C4-2B (cell line): ENCODE data around the gene NDUFB3.

Source experiments
- H3K27ac ChIP-seq: fragments of 450-650 bp; 2 replicates; pipeline ENCODE4 v1.5.1; 2017
- ZFX ChIP-seq: fragments of 450-650 bp; IDR thresholded peaks from 2 replicates; pipeline ENCODE4 v1.6.1; 2017
- TF ChIP-seq, protein P1 (sequence below): fragments of 450-650 bp; conservative IDR thresholded peaks from 2 replicates; pipeline ENCODE4 v1.5.1; 2017; ENCODE audit warnings: mild to moderate bottlenecking

Gene NDUFB3

DNA sequence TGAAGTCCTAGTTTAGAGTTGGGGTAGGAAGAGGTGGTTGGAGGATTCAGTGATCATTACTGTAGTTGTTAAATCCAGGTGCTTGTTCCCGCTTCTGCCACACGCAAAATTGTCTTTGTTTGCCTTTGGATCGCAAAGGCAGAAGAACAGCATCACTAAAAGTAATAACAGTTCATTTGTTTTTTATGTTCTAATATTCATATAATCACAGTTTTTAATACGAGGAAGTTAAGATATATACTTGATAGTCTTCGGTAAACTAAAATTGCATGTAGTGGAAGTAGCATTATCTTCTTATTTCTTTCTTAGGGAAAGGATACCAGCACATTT is 365 bp downstream of the NDUFB3 start:
- H3K27ac ChIP-seq = peak overlapping the region; percentile 88

DNA sequence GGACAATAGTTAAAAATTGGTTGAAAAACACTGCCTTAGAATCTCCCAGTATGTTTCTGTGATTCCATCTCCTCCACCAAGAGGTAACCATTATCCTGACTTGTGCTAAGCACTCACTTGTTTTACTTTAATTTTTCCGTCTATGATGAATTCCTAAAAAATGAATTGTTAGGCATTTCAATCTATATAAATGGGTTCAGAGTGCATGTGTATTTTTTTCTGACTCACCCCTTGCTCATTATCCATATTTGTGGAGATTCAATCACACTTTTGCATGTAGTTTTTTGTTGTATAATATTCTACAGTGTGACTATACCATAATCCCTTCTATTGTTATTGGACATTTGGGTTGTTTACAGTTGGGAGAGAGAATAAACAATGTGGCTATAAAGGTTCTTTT is 1.3 kb downstream of the NDUFB3 start:
- TF ChIP-seq, protein P1, sequence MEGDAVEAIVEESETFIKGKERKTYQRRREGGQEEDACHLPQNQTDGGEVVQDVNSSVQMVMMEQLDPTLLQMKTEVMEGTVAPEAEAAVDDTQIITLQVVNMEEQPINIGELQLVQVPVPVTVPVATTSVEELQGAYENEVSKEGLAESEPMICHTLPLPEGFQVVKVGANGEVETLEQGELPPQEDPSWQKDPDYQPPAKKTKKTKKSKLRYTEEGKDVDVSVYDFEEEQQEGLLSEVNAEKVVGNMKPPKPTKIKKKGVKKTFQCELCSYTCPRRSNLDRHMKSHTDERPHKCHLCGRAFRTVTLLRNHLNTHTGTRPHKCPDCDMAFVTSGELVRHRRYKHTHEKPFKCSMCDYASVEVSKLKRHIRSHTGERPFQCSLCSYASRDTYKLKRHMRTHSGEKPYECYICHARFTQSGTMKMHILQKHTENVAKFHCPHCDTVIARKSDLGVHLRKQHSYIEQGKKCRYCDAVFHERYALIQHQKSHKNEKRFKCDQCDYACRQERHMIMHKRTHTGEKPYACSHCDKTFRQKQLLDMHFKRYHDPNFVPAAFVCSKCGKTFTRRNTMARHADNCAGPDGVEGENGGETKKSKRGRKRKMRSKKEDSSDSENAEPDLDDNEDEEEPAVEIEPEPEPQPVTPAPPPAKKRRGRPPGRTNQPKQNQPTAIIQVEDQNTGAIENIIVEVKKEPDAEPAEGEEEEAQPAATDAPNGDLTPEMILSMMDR = no peak
- no peak for TF ChIP-seq ZFX

More for the DNA sequence above, 365 bp downstream of the NDUFB3 start:
- TF ChIP-seq, protein P1 = no peak
- no peak for TF ChIP-seq ZFX

DNA sequence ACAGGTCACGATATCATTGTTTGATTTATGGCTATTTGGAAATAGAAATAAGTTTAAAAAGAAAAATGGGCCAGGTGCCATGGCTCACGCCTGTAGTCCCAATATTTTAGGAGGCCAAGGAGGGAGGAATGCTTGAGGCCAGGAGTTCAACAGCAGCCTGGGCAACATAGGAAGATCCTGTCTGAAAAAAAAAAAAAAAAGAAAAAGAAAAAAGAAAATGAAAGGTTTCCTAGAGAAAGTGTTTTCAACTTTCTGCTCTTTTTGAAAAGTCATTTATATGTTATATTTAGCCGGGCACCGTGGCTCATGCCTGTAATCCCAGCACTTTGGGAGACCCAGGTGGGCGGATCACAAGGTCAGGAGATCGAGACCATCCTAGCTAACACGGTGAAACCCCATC is 3.2 kb downstream of the NDUFB3 start:
- TF ChIP-seq, protein P1 = no peak
- TF ChIP-seq ZFX = no peak
- H3K27ac ChIP-seq = no peak overlapping the region

More for the DNA sequence above, 1.3 kb downstream of the NDUFB3 start:
- no peak overlapping the region for H3K27ac ChIP-seq

DNA sequence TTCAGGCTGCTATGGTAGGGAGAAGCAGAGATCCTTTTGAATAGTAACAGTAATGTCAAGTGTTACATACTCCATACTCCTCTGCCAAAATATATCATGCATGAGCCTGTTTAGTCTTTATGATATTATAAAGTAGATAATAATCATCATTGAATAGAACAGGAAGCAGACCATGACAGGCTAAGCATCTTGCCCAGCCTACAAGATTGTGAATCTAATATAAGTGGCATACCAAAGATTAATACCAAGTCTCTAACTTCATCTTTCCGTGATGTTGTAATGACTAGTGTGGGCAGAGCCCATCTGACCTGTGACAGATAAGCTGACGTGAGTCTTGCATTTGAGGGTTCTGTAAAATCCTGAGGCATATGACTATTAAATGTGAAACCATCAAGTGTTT is 13.1 kb downstream of the NDUFB3 start:
- no peak for TF ChIP-seq ZFX
- TF ChIP-seq, protein P1 = no peak

DNA sequence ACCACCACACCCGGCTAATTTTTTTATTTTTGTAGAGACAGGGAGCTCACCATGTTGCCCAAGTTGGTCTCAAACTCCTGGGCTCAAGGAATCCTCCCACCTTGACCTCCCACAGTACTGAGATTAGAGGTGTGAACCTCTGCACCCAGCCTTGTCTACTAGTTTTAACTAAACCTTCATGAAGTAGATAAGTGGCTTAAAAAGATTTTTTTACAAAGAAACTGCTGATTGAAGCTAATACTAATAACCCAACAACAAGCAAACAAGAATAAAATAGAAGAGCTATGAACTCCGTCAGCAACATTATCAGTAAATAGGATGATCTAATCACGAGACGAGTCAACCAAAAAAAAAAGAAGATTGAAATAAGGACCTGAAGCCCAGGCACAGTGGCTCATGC is 18.8 kb downstream of the NDUFB3 start:
- TF ChIP-seq, protein P1 = no peak
- no peak for TF ChIP-seq ZFX

More for the DNA sequence above, 13.1 kb downstream of the NDUFB3 start:
- no peak overlapping the region for H3K27ac ChIP-seq

DNA sequence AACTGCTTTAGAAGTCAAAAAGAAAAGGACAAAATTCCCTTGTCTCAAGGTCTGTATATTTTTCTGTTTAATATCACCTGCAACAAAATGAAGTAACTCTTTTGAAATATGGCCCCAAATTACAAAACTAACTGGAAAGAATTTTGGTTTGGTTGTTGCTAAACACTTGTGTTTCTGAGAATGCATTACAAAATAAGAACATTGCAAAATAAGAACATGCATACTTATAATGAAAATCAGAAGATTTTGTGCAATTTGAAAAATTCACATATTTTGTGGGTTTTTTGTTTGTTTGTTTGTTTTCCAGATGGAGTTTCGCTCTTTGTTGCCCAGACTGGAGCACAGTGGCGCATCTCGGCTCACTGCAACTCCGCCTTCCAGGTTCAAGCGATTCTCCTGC is 21.8 kb downstream of the NDUFB3 start:
- TF ChIP-seq ZFX = no peak
- TF ChIP-seq, protein P1 = no peak
- no peak overlapping the region for H3K27ac ChIP-seq

More for the DNA sequence above, 18.8 kb downstream of the NDUFB3 start:
- no peak overlapping the region for H3K27ac ChIP-seq

DNA sequence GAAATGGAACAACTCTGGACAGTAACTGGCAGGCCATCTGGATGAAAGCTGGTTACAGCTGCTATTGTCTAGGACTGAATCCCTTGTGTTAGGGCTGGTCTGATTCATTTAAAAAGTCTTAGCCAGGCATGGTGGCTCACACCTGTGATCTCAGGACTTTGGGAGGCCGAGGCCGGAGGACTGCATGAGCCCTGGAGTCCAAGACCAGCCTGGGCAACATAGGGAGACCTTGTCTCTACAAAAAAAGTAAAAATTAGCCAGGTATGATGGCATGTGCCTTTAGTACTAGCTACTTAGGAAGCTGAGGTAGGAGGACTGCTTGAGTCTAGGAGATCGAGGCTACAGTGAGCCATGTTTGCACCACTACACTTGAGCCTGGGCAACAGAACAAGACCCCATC is 28.7 kb downstream of the NDUFB3 start:
- no peak overlapping the region for H3K27ac ChIP-seq
- no peak for TF ChIP-seq ZFX
- TF ChIP-seq, protein P1 = no peak
